Upper lobe of right lung (tissue), 1 donor: Measurements from ENCODE around the gene ZNF609. TPM values are rescaled to one million over a fixed set of nuclear protein-coding genes. Genes with fewer than 3 reads are reported as not detected.
A peak's percentile ranks its signal among the peaks of the same experiment; 100 is the strongest.

ENCODE experiments used
- ATAC-seq: fragments of 200-7000 bp; cut with Tn5 transposase; one replicate; pipeline ENCODE4 v1.9.1; 2020; ENCODE audit warnings: mild to moderate bottlenecking, moderate library complexity
- DNase-seq: peaks from one replicate; pipeline ENCODE4 v3.0.0-alpha.2; 2020
- H3K27ac ChIP-seq: fragments of 200-600 bp; one replicate; pipeline ENCODE4 v1.8.0; 2022
- H3K27me3 ChIP-seq: fragments of 200-600 bp; one replicate; pipeline ENCODE4 v1.8.0; 2022; ENCODE audit warnings: mild to moderate bottlenecking
- H3K36me3 ChIP-seq: fragments of 200-600 bp; one replicate; pipeline ENCODE4 v1.8.0; 2022
- H3K4me1 ChIP-seq: fragments of 200-600 bp; one replicate; pipeline ENCODE4 v1.8.0; 2022
- H3K4me3 ChIP-seq: fragments of 200-600 bp; one replicate; pipeline ENCODE4 v1.8.0; 2022; ENCODE audit warnings: mild to moderate bottlenecking
- H3K9me3 ChIP-seq: fragments of 200-600 bp; one replicate; pipeline ENCODE4 v1.8.0; 2022
- intact Hi-C: fragments of 100-400 bp; cut with DNase I; formaldehyde crosslinking; loops from one replicate; pipeline ENCODE4 v1.11.0; 2022
- total RNA-seq: library from RNA; stranded (reverse); fragmentation: NEBNext Ultra II Directional; extraction: Animal tissue kit (Norgen Biotek cat#: 25700); gene quantifications from one replicate; pipeline ENCODE4 v1.2.1, GENCODE V29; 2021
- TF ChIP-seq, protein P1 (sequence below): fragments of 200-600 bp; IDR thresholded peaks from one replicate; pipeline ENCODE4 v1.8.0; 2022; ENCODE audit warnings: antibody characterized with exemption
- donor health status: DM: no; HTN: yes; CAD: no; lungs with severe emphysema.

ZNF609 gene
- total RNA-seq, 1 donor from 2014 or later = 45.4 TPM

DNA sequence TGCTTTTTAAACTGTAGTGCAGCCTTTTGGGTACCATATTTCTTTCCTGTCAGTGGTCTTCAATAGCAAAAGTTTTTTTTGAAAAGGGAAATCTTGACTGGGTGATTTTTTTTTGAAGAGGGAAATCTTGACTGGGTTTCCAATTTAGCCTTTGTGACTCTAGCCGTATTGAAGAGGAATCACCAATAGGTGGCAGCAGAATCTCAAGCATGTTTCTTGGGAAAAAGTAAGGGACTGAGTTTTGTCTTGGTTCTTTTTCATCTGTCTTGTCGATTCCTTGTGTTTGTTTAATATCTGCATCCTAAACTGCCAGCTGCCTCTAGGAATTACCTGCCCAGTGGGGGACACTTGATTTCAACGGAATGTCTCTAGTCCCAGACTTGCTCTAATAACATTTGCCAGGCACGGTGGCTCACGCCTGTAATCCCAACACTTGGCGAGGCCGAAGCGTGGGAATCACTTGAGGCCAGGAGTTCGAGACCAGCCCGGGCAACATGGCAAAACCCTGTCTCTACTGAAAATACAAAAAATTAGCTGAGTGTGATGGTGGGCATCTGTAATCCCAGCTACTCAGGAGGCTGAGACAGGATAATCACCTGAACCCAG is 225.9 kb downstream of the ZNF609 start:
- Histone ChIP-seq H3K36me3 (peaks cover 80% of the 10 kb centered on the region), H3K27me3 (no peaks in the 10 kb centered on the region), H3K27ac (no peak overlapping the region), H3K4me3 (no peak overlapping the region), H3K9me3 (no peaks in the 10 kb centered on the region), H3K4me1 (peaks cover 2% of the 10 kb centered on the region)
- TF ChIP-seq, protein P1, sequence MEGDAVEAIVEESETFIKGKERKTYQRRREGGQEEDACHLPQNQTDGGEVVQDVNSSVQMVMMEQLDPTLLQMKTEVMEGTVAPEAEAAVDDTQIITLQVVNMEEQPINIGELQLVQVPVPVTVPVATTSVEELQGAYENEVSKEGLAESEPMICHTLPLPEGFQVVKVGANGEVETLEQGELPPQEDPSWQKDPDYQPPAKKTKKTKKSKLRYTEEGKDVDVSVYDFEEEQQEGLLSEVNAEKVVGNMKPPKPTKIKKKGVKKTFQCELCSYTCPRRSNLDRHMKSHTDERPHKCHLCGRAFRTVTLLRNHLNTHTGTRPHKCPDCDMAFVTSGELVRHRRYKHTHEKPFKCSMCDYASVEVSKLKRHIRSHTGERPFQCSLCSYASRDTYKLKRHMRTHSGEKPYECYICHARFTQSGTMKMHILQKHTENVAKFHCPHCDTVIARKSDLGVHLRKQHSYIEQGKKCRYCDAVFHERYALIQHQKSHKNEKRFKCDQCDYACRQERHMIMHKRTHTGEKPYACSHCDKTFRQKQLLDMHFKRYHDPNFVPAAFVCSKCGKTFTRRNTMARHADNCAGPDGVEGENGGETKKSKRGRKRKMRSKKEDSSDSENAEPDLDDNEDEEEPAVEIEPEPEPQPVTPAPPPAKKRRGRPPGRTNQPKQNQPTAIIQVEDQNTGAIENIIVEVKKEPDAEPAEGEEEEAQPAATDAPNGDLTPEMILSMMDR = peak; percentile 69
- ATAC-seq = peak; percentile 46
- intact Hi-C loops = loop anchor here (5.0 to 10.0 kb wide), 2 partner anchors 41 to 129 kb away; no protein-coding TSS in a partner anchor
- no peak for DNase-seq

DNA sequence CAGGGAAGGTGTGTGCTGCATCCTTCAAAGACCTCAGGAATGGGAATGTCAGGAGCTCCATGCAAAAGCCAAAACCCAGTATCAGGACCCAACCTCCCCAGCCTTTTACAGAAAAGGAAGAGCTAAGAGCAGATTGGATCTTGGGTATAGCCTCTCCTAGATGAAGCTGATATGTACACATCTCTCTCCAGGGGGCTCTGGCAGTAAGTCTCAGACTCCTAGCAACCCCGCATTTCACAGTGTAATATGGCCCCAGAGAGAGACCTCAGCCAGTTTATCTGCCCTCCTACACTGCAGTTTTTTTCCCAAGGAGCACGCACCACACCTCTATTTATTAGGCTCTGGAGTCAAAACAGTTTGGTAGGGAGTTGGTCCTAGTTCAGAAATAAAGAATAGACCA is 226.8 kb downstream of the ZNF609 start:
- TF ChIP-seq, protein P1 = no peak
- Histone ChIP-seq H3K27ac (peak overlapping the region; percentile 8), H3K4me1 (peaks cover 10% of the 10 kb centered on the region), H3K36me3 (peaks cover 71% of the 10 kb centered on the region), H3K27me3 (no peaks in the 10 kb centered on the region), H3K9me3 (no peaks in the 10 kb centered on the region), H3K4me3 (no peak overlapping the region)
- ATAC-seq = no peak
- DNase-seq = no peak
- intact Hi-C loops = loop anchor here (5.0 to 10.0 kb wide), 2 partner anchors 40 to 128 kb away; no protein-coding TSS in a partner anchor

DNA sequence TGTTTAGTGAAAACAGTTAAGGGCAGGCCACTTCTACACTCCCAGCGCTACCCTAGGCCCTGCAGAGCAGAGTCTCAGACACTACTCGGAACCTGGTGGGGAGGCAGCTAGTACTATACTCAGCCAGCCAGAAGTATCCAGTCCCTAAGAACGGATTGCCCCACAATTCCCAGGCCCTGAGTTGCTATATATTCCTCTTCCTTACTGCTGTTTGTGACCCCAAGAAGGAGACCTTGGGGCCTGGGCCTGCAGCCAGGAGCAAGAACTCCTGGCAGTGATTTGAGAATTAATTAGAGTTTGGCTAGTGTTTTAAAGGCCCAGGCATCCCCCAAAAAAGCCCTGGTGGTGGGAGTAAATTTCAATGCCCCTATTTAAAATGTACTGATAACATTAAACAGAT is 227.3 kb downstream of the ZNF609 start:
- TF ChIP-seq, protein P1 = no peak
- Histone ChIP-seq H3K36me3 (peaks cover 65% of the 10 kb centered on the region), H3K27ac (peak overlapping the region; percentile 8), H3K4me3 (no peak overlapping the region), H3K4me1 (peaks cover 15% of the 10 kb centered on the region), H3K27me3 (no peaks in the 10 kb centered on the region), H3K9me3 (no peaks in the 10 kb centered on the region)
- DNase-seq (no peak), ATAC-seq (no peak)
- intact Hi-C loops = loop anchor here (5.0 to 10.0 kb wide), 2 partner anchors 40 to 127 kb away; no protein-coding TSS in a partner anchor

DNA sequence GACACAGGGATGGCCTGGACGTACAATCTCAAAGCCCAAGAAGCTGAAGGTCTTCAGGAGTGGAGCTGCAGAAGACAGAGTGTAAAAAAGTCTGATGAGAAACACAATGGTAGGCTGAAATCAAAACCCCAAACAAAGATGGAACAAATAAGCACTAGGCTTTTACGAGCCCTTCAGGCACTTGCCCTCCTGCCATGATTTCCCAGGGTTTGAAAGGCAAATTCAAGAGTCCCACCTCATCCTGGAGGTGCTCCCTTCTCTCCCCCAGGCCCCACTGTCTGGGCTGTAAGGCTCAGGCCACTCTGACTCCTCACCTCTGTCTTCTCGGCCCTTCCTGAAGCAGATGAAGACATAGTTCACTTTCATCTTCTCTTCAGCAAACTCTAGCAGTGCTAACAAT is 228.4 kb downstream of the ZNF609 start:
- H3K27me3 ChIP-seq = no peaks in the 10 kb centered on the region

DNA sequence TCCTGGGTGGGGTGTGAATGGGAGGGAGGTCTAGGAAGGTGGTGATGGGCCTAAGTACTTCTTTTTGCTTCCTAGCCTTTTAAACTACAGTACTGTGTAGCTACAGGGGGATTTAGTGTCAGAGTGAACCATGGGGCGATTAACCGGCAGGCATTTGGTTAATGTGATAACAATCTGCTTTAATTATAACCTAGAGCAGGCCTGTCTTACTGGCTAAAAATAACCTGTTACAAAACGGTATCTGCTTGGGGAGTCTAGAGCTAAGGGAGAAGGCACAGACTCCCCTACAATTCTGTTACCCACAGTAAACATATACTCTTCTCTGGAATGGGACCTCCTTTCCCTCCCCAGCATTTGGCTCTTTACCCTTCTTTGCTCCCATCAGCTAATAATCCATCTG is 229.6 kb downstream of the ZNF609 start:
- no peak overlapping the region for H3K4me3 ChIP-seq
- no peaks in the 10 kb centered on the region for H3K9me3 ChIP-seq
- DNase-seq (no peak), ATAC-seq (no peak)
- intact Hi-C loops = no loop called here
- peaks cover 58% of the 10 kb centered on the region for H3K36me3 ChIP-seq
- TF ChIP-seq, protein P1 = no peak
- no peak overlapping the region for H3K27ac ChIP-seq
- peaks cover 38% of the 10 kb centered on the region for H3K4me1 ChIP-seq
- no peaks in the 10 kb centered on the region for H3K27me3 ChIP-seq

More for the DNA sequence above, 228.4 kb downstream of the ZNF609 start:
- H3K4me1 ChIP-seq = peaks cover 25% of the 10 kb centered on the region
- H3K36me3 ChIP-seq = peaks cover 63% of the 10 kb centered on the region
- TF ChIP-seq, protein P1 = no peak
- H3K4me3 ChIP-seq = no peak overlapping the region
- DNase-seq (no peak), ATAC-seq (no peak)
- intact Hi-C loops = loop anchor here (5.0 to 10.0 kb wide), 2 partner anchors 39 to 126 kb away; no protein-coding TSS in a partner anchor
- no peaks in the 10 kb centered on the region for H3K9me3 ChIP-seq
- no peak overlapping the region for H3K27ac ChIP-seq
